Choroid plexus epithelial cell (primary cell): ENCODE results near the gene BCL10.

ENCODE experiments used
- DNase-seq: peaks from one replicate; pipeline ENCODE4 v3.0.0-alpha.2; 2010; ENCODE audit warnings: low read depth
- H3K4me3 ChIP-seq: 2 replicates; pipeline ENCODE4 v1.5.1; 2011; ENCODE audit warnings: low read depth, mild to moderate bottlenecking, control low read depth, low read length, moderate library complexity
- CTCF ChIP-seq: conservative IDR thresholded peaks from 2 replicates; pipeline ENCODE4 v1.5.1; 2011; ENCODE audit warnings: low read depth, mild to moderate bottlenecking, control low read depth, inconsistent platforms, low read length, moderate library complexity

The BCL10 gene

GRCh38 chr1:85276215-85276977 is at the start of gene BCL10:
Gene BCL10, minus strand, starts transcription at chr1:85276632. Its CDS starts 280 bp downstream, at chr1:85276352.
- DNase-seq: peak; percentile 98
- H3K4me3 ChIP-seq: peak within 1 kb of the TSS; percentile 89
- no peak for TF ChIP-seq CTCF

- no peak for TF ChIP-seq CTCF
- H3K4me3 ChIP-seq: no peak overlapping the region
- DNase-seq: no peak
Measured at GRCh38 chr1:85325920-85326319, 49.5 kb upstream of the BCL10 start.

DNA sequence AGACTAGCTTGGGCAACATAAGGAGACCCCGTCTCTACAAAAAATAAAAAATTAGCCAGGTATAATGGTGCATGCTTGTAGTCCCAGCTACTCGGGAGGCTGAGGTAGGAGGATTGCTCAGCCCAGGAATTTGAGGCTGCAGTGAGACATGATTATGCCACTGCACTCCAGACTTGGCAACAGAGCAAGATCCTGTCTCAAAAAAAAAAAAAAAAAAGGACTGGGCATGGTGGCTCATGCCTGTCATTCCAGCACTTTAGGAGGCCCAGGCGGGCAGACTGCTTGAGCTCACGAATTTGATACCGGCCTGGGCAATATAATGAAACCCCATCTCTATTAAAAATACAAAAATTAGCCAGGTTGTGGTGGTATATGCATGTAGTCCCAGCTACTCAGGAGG is 47.3 kb upstream of the BCL10 start:
- H3K4me3 ChIP-seq: no peak overlapping the region
- DNase-seq: no peak
- no peak for TF ChIP-seq CTCF

DNA sequence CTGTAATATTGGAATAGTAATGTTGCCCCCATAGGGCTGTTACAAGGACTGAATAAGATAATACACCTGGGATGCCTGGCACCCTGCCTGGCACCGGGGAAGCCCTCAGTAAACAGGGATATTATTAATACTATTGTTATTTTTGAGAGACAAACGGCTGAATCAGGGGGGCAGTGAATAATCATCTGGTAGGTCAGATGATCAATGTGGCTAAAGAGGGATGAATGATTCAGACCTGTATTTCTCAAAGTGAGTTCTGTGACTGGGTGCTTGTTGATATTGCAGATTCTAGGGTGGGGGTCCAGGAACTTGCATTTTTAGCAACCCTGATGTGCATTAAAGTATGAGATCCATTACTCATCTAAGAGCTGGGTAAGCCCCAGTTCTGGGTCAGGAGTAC is 46.2 kb upstream of the BCL10 start:
- no peak overlapping the region for H3K4me3 ChIP-seq
- DNase-seq: peak; percentile 46
- TF ChIP-seq CTCF: no peak

- TF ChIP-seq CTCF: no peak
- DNase-seq: peak; percentile 63
- no peak overlapping the region for H3K4me3 ChIP-seq
Measured at GRCh38 chr1:85321237-85321964, 45.0 kb upstream of the BCL10 start.

DNA sequence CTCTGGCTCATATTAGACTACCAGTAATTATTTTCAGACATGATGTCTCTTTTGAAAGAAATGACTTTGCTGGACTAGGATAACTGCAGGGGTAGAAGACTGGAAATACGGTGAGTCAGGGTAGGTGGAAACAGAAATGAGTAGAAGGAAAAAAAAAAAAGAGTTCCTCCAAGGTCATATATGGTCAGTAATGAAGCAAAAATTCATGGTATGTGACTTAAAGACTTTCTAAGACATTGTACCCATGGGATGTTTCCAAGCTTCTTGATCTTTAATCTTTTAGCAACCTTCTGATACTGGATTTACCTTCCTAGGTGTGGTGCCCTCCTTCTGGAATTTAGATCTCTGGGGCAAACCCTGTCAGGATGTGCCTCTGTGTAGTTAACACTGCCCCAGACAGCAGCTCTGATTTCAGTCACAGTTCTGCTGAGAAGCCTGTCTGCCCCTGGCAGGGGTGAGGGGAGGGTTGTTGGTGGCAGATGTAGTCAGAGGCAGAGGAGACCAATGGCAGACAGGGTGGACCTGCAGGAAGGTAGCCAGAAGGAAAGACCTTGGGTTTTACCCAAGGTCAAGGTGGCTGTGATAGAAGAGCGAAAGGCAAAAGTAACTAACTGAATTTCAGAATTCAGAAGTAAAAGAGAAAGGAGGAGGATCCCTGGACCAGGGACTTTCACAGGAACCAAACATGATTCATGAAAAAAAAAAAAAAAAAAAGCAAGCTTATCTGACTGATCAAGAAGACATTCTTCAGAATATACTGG is 44.1 kb upstream of the BCL10 start:
- TF ChIP-seq CTCF: no peak
- H3K4me3 ChIP-seq: no peak overlapping the region
- DNase-seq: peak; percentile 84
